PC-9 (cell line): Measurements from ENCODE around the gene SCN2B. TPM values are rescaled to one million over a fixed set of nuclear protein-coding genes. Genes with fewer than 3 reads are reported as not detected.

Experiments
- BruUV-seq: library from RNA; stranded (reverse); fragments of 400-500 nt; replicated peaks from 2 replicates; lab custom pipeline; 2021; lab: Mats Ljungman, UMichigan
- CTCF ChIA-PET: fragments of 300-600 bp; sonication (Branson Sonifier 250); formaldehyde crosslinking; loops from one replicate; lab custom pipeline; 2022; ENCODE audit warnings: antibody characterized with exemption; lab: Charles Lee
- POLR2A ChIA-PET: fragments of 300-600 bp; sonication (Branson Sonifier 250); formaldehyde crosslinking; loops from one replicate; lab custom pipeline; 2022; ENCODE audit warnings: antibody characterized with exemption; ENCODE audit not compliant: unreplicated experiment; lab: Charles Lee
- DNase-seq, 2 experiments: peaks; one replicate each; pipeline versions ENCODE4 v3.0.0 to v3.0.0-alpha.2; 2015 to 2022; ENCODE audit warnings: mixed read lengths in 1 of 2
- H2AFZ ChIP-seq: fragments of 200-600 bp; sonication (generic); 2 replicates; pipeline ENCODE4 v1.8.1; 2017; ENCODE audit warnings: antibody characterized with exemption
- H3F3A ChIP-seq: fragments of 200-600 bp; sonication (generic); 2 replicates; pipeline ENCODE4 v1.8.1; 2017; ENCODE audit warnings: antibody characterized with exemption, mild to moderate bottlenecking, low read depth; ENCODE audit not compliant: insufficient read depth
- H3K27ac ChIP-seq: fragments of 200-600 bp; sonication (generic); 2 replicates; pipeline ENCODE4 v1.6.1; 2016; ENCODE audit warnings: mixed run types
- H3K27me3 ChIP-seq: fragments of 200-600 bp; sonication (generic); 2 replicates; pipeline ENCODE4 v1.6.1; 2016; ENCODE audit warnings: low read depth, mixed run types; ENCODE audit not compliant: insufficient read depth
- H3K36me3 ChIP-seq: fragments of 200-600 bp; sonication (generic); 2 replicates; pipeline ENCODE4 v1.6.1; 2016; ENCODE audit warnings: low read depth, mixed run types
- H3K4me1 ChIP-seq: fragments of 200-600 bp; sonication (generic); replicated peaks from 2 replicates; pipeline ENCODE4 v1.6.1; 2016; ENCODE audit warnings: mixed run types; ENCODE audit not compliant: insufficient read depth
- H3K4me2 ChIP-seq: fragments of 200-600 bp; sonication (generic); 2 replicates; pipeline ENCODE4 v1.6.1; 2017; ENCODE audit warnings: mixed run types
- H3K4me3 ChIP-seq: fragments of 200-600 bp; sonication (generic); 2 replicates; pipeline ENCODE4 v1.6.1; 2016; ENCODE audit warnings: mixed run types
- H3K79me2 ChIP-seq: fragments of 200-600 bp; sonication (generic); 2 replicates; pipeline ENCODE4 v1.6.1; 2017; ENCODE audit warnings: low read depth, mixed run types
- H3K9me2 ChIP-seq: fragments of 200-600 bp; sonication (generic); 2 replicates; pipeline ENCODE4 v1.8.1; 2017; ENCODE audit warnings: mild to moderate bottlenecking; ENCODE audit not compliant: insufficient read depth
- H3K9me3 ChIP-seq: fragments of 200-600 bp; sonication (generic); 2 replicates; pipeline ENCODE4 v1.8.1; 2016; ENCODE audit warnings: low read depth; ENCODE audit not compliant: insufficient read depth
- H4K20me1 ChIP-seq: fragments of 200-600 bp; sonication (generic); 2 replicates; pipeline ENCODE4 v1.8.1; 2017; ENCODE audit not compliant: insufficient read depth
- EZH2 ChIP-seq: fragments of 200-600 bp; sonication (generic); IDR thresholded peaks from 2 replicates; pipeline ENCODE4 v1.8.0; 2017; ENCODE audit warnings: antibody characterized with exemption, low read depth
- intact Hi-C: fragments of 100-400 bp; cut with micrococcal nuclease; formaldehyde crosslinking; loops from one replicate; pipeline ENCODE4 v1.10.0; 2022; ENCODE audit not compliant: unreplicated experiment
- total RNA-seq: library from RNA; stranded (reverse); gene quantifications from 2 replicates; pipeline ENCODE4 v1.2.3, GENCODE V29; 2021
- TF ChIP-seq, protein P1 (sequence below): fragments of 200-600 bp; sonication (generic); conservative IDR thresholded peaks from 2 replicates; pipeline ENCODE4 v1.6.1; 2017; ENCODE audit warnings: mixed run types, antibody characterized with exemption, mild to moderate bottlenecking, moderate library complexity

SCN2B gene
- total RNA-seq, 1 experiment from 2014 or later, result not detected

DNA sequence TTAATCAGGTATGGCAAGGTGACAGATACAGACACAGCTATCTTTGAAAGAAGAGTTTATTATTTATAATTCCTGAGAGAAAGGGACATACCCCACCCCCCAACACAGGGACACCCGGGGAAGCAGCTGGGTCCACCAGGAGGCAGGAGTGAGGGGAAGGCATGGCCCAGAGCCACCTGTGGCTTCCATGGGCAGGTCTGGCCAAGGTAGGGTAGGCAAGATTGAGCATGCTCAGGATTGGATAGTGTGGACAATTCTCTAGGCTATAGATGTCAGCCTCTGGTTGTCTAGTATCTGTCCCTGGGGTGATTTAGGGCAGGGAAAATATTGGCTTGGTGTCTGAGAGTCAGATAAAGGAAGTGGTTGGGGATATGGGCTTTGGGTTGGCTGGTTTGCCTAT lies 62.2 kb downstream of the SCN2B start:
- H3K4me3 ChIP-seq, result no peak overlapping the region
- H3K9me2 ChIP-seq, result no peaks in the 10 kb centered on the region
- H3K36me3 ChIP-seq, result no peaks in the 10 kb centered on the region
- peaks cover 11% of the 10 kb centered on the region for H3K4me1 ChIP-seq
- no peaks in the 10 kb centered on the region for H4K20me1 ChIP-seq
- H2AFZ ChIP-seq, result no peak overlapping the region
- intact Hi-C loops, result no loop called here
- H3F3A ChIP-seq, result no peaks in the 10 kb centered on the region
- no peaks in the 10 kb centered on the region for H3K9me3 ChIP-seq
- CTCF ChIA-PET, result interaction anchor here (0.6 kb wide), 1 partner anchor 567 kb away, joined by 17 read pairs; no protein-coding TSS in a partner anchor
- H3K27ac ChIP-seq, result no peak overlapping the region
- DNase-seq, result no peak
- no peak overlapping the region for H3K4me2 ChIP-seq
- no peaks in the 10 kb centered on the region for H3K79me2 ChIP-seq
- no peak for TF ChIP-seq EZH2
- TF ChIP-seq, protein P1, sequence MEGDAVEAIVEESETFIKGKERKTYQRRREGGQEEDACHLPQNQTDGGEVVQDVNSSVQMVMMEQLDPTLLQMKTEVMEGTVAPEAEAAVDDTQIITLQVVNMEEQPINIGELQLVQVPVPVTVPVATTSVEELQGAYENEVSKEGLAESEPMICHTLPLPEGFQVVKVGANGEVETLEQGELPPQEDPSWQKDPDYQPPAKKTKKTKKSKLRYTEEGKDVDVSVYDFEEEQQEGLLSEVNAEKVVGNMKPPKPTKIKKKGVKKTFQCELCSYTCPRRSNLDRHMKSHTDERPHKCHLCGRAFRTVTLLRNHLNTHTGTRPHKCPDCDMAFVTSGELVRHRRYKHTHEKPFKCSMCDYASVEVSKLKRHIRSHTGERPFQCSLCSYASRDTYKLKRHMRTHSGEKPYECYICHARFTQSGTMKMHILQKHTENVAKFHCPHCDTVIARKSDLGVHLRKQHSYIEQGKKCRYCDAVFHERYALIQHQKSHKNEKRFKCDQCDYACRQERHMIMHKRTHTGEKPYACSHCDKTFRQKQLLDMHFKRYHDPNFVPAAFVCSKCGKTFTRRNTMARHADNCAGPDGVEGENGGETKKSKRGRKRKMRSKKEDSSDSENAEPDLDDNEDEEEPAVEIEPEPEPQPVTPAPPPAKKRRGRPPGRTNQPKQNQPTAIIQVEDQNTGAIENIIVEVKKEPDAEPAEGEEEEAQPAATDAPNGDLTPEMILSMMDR, result no peak
- POLR2A ChIA-PET, result no interaction called here
- no TSS peak for BruUV-seq
- H3K27me3 ChIP-seq, result no peaks in the 10 kb centered on the region

DNA sequence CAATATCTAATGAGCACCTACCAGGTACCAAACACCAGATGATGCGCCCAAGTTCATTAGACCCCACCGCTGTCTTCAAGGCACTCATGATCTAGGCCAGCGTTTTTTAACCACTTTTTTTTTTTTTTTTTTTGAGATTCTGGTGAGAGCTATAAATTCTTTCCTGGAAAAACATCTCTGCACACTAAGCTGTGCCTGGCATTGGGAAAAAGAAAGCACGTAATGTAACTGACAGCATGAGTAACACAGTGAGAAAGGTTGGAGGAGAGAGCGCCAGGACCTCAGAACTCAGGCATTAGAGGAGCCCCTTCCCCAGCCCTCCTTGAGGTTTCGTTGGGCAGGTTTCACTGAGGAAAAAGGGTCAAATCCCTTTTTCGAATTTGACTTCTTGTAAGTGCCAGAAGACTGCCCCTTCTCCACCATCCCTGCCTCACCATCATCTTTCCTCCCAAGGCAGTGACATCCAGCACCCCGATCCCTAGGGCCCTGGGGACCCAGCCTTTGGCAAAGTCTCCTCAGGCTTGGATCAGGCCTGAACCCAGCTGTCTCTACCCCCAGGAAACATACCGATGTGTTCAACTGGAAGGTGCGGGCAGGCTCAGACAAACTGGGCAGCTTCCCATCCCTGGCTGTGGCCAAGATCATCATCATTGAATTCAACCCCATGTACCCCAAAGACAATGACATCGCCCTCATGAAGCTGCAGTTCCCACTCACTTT lies 63.6 kb downstream of the SCN2B start:
- H4K20me1 ChIP-seq, result no peaks in the 10 kb centered on the region
- no peaks in the 10 kb centered on the region for H3K9me2 ChIP-seq
- H3K4me3 ChIP-seq, result no peak overlapping the region
- no peaks in the 10 kb centered on the region for H3F3A ChIP-seq
- DNase-seq, result no peak
- H3K4me1 ChIP-seq, result peaks cover 11% of the 10 kb centered on the region
- no TSS peak for BruUV-seq
- H3K27ac ChIP-seq, result no peak overlapping the region
- no peaks in the 10 kb centered on the region for H3K79me2 ChIP-seq
- H3K36me3 ChIP-seq, result no peaks in the 10 kb centered on the region
- intact Hi-C loops, result no loop called here
- ChIA-PET POLR2A (no interaction called here), CTCF (interaction anchor here (0.7 kb wide), 1 partner anchor 292 kb away, joined by 3 read pairs; no protein-coding TSS in a partner anchor)
- no peak overlapping the region for H2AFZ ChIP-seq
- H3K4me2 ChIP-seq, result no peak overlapping the region
- no peak for TF ChIP-seq EZH2
- TF ChIP-seq, protein P1, result no peak
- no peaks in the 10 kb centered on the region for H3K27me3 ChIP-seq
- no peaks in the 10 kb centered on the region for H3K9me3 ChIP-seq

Other genes with a start within 250 kb of the SCN2B start
- 18.5 and 21.7 TPM in 2 replicates for gene TMPRSS13, start 247.2 kb downstream of the SCN2B start, total RNA-seq
- not detected in 2 replicates for gene IL10RA, start 190.2 kb downstream of the SCN2B start, total RNA-seq
- gene TMPRSS4, start 99.6 kb downstream of the SCN2B start, total RNA-seq, result 18.7 and 27.6 TPM in 2 replicates
- not detected in 2 replicates for gene SMIM35, start 89.7 kb downstream of the SCN2B start, total RNA-seq
- 0.08 TPM in 1 of 2 replicates, not detected in the other for gene SCN4B, start 23.8 kb downstream of the SCN2B start, total RNA-seq
- gene JAML, start 48.4 kb upstream of the SCN2B start, total RNA-seq, result not detected in 2 replicates
- gene MPZL3, start 75.7 kb upstream of the SCN2B start, total RNA-seq, result 13.4 and 16.8 TPM in 2 replicates
- gene MPZL2, start 87.7 kb upstream of the SCN2B start, total RNA-seq, result 39.4 and 43.1 TPM in 2 replicates
- gene CD3E, start 128.1 kb upstream of the SCN2B start, total RNA-seq, result not detected in 2 replicates
- gene CD3D, start 166.1 kb upstream of the SCN2B start, total RNA-seq, result not detected in 2 replicates
- not detected in 2 replicates for gene CD3G, start 167.7 kb upstream of the SCN2B start, total RNA-seq
- 24.9 and 30.9 TPM in 2 replicates for gene UBE4A, start 183.0 kb upstream of the SCN2B start, total RNA-seq
- 240 and 248 TPM in 2 replicates for gene ATP5MG, start 225.0 kb upstream of the SCN2B start, total RNA-seq